ENCODE results near the gene PCK2. TPM values are rescaled to one million over a fixed set of nuclear protein-coding genes. Genes with fewer than 3 reads are reported as not detected.
A peak's percentile ranks its signal among the peaks of the same experiment; 100 is the strongest.

Gene PCK2
- total and polyA plus RNA-seq, 2 of the 13 experiments (the other 11 are each of a cell fraction or from before 2014, with no cell fraction given): 129 to 272 TPM

DNA sequence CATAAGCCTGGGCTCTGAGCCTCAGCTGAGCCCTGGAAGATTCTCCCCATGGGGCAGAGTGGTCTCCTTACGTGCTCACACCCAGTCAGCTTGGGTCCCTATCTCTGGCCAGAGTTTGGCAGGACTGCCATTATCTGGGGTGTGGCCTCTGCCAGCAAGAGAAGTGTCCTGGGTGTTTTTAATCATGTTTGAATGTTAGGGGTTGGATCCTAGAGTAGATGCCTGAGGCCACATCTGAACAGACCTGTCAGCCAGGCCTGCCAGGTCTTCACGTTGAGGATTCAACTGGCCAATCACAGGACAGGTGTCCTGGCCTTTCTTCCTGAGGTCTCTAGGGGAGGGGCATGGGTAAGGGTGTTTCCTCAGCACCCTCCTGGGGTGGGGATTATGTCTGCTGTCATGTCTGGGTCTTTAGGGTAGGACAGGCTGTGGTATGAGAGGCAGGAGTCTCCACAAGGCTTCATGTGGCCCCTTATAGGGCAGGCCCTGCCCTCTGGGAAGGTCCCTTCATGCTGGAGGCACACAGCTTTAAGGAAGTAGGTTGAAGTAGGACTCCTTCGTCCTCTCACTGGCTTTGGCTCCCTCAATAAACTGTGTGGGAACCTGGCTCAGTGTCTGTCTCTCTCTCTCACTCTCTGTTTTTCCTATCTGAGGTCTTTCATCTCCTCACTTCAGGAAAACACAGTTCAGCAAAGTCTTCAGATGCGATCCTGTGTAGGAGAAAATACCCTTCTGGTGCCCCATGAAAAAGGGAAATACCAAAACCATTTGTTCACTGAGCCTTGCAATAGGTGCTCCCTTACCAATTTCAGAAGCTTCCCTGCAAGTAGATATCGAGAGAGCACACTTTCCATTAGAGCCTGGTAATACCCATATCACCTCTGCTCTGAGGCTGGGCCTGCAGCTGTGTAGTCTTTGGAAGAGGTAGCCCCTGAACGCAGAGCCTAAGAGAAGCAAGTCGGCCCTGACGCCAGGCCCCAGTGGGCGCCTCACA lies 29.6 kb downstream of the PCK2 start (continued):
- TF ChIP-seq, protein P1, sequence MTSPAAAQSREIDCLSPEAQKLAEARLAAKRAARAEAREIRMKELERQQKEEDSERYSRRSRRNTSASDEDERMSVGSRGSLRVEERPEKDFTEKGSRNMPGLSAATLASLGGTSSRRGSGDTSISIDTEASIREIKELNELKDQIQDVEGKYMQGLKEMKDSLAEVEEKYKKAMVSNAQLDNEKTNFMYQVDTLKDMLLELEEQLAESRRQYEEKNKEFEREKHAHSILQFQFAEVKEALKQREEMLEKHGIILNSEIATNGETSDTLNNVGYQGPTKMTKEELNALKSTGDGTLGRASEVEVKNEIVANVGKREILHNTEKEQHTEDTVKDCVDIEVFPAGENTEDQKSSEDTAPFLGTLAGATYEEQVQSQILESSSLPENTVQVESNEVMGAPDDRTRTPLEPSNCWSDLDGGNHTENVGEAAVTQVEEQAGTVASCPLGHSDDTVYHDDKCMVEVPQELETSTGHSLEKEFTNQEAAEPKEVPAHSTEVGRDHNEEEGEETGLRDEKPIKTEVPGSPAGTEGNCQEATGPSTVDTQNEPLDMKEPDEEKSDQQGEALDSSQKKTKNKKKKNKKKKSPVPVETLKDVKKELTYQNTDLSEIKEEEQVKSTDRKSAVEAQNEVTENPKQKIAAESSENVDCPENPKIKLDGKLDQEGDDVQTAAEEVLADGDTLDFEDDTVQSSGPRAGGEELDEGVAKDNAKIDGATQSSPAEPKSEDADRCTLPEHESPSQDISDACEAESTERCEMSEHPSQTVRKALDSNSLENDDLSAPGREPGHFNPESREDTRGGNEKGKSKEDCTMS (CRISPR knock-in tag; conservative IDR thresholded peaks at IDR 0.05): no peak
- TF ChIP-seq ATM (IDR thresholded peaks at IDR 0.05; ENCODE audit: borderline replicate concordance) (no peak), PHF8 (CRISPR knock-in tag; IDR thresholded peaks at IDR 0.05) (peak; percentile 8; the same call in 1 of the 2 replicates), ZFX (CRISPR knock-in tag; IDR thresholded peaks at IDR 0.05; ENCODE audit: low read depth) (no peak), PAX8 (CRISPR knock-in tag; IDR thresholded peaks at IDR 0.05; ENCODE audit: borderline replicate concordance) (no peak), ATF7 (IDR thresholded peaks at IDR 0.05) (no peak), ATF7 (CRISPR knock-in tag; IDR thresholded peaks at IDR 0.05) (no peak), ZMYM2 (CRISPR knock-in tag; IDR thresholded peaks at IDR 0.05) (no peak), ZNF788 (CRISPR knock-in tag; IDR thresholded peaks at IDR 0.05; ENCODE audit: borderline replicate concordance) (no peak)
- TF ChIP-seq, protein P2, sequence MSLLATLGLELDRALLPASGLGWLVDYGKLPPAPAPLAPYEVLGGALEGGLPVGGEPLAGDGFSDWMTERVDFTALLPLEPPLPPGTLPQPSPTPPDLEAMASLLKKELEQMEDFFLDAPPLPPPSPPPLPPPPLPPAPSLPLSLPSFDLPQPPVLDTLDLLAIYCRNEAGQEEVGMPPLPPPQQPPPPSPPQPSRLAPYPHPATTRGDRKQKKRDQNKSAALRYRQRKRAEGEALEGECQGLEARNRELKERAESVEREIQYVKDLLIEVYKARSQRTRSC (CRISPR knock-in tag; IDR thresholded peaks at IDR 0.05; ENCODE audit: low read depth): no peak
- TF ChIP-seq, protein P3, sequence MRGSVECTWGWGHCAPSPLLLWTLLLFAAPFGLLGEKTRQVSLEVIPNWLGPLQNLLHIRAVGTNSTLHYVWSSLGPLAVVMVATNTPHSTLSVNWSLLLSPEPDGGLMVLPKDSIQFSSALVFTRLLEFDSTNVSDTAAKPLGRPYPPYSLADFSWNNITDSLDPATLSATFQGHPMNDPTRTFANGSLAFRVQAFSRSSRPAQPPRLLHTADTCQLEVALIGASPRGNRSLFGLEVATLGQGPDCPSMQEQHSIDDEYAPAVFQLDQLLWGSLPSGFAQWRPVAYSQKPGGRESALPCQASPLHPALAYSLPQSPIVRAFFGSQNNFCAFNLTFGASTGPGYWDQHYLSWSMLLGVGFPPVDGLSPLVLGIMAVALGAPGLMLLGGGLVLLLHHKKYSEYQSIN (CRISPR knock-in tag; IDR thresholded peaks at IDR 0.05; ENCODE audit: borderline replicate concordance): no peak
- TF ChIP-seq, protein P4, sequence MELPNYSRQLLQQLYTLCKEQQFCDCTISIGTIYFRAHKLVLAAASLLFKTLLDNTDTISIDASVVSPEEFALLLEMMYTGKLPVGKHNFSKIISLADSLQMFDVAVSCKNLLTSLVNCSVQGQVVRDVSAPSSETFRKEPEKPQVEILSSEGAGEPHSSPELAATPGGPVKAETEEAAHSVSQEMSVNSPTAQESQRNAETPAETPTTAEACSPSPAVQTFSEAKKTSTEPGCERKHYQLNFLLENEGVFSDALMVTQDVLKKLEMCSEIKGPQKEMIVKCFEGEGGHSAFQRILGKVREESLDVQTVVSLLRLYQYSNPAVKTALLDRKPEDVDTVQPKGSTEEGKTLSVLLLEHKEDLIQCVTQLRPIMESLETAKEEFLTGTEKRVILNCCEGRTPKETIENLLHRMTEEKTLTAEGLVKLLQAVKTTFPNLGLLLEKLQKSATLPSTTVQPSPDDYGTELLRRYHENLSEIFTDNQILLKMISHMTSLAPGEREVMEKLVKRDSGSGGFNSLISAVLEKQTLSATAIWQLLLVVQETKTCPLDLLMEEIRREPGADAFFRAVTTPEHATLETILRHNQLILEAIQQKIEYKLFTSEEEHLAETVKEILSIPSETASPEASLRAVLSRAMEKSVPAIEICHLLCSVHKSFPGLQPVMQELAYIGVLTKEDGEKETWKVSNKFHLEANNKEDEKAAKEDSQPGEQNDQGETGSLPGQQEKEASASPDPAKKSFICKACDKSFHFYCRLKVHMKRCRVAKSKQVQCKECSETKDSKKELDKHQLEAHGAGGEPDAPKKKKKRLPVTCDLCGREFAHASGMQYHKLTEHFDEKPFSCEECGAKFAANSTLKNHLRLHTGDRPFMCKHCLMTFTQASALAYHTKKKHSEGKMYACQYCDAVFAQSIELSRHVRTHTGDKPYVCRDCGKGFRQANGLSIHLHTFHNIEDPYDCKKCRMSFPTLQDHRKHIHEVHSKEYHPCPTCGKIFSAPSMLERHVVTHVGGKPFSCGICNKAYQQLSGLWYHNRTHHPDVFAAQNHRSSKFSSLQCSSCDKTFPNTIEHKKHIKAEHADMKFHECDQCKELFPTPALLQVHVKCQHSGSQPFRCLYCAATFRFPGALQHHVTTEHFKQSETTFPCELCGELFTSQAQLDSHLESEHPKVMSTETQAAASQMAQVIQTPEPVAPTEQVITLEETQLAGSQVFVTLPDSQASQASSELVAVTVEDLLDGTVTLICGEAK (IDR thresholded peaks at IDR 0.05): no peak
- TF ChIP-seq, protein P4 (CRISPR knock-in tag; IDR thresholded peaks at IDR 0.05): no peak
- TF ChIP-seq, protein P5, sequence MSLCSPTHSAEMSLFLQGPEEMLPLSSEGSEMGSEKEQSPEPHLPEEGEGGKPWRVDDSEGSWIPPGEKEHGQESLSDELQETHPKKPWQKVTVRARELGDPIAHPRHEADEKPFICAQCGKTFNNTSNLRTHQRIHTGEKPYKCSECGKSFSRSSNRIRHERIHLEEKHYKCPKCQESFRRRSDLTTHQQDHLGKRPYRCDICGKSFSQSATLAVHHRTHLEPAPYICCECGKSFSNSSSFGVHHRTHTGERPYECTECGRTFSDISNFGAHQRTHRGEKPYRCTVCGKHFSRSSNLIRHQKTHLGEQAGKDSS (CRISPR knock-in tag; IDR thresholded peaks at IDR 0.05; ENCODE audit: borderline replicate concordance, low read depth): no peak
